HCT116 (cell line): Measurements from ENCODE around the gene LPAR1. TPM values are rescaled to one million over a fixed set of nuclear protein-coding genes. Genes with fewer than 3 reads are reported as not detected.

Experiments
- ATAC-seq: fragments of 200-7000 bp; cut with Tn5 transposase; 2 replicates; pipeline ENCODE4 v1.9.1; 2020; ENCODE audit warnings: mild to moderate bottlenecking, moderate library complexity
- BruUV-seq: library from RNA; stranded (reverse); fragments of 400-500 nt; replicated peaks from 2 replicates; lab custom pipeline; 2021; lab: Mats Ljungman, UMichigan
- CTCF ChIA-PET: fragments of 300-600 bp; sonication (Branson Sonifier 250); formaldehyde crosslinking; loops from one replicate; lab custom pipeline; 2021; ENCODE audit warnings: antibody characterized with exemption; lab: Charles Lee
- POLR2A ChIA-PET: fragments of 300-600, 350-600 bp; sonication (Branson Sonifier 250); formaldehyde crosslinking; loops from one replicate; lab custom pipeline; 2021; ENCODE audit warnings: antibody characterized with exemption; lab: Charles Lee
- RAD21 ChIA-PET, 2 experiments: fragments of 300-600 bp; sonication (Branson Sonifier 250); formaldehyde crosslinking; loops; one replicate each; lab custom pipeline; 2023; ENCODE audit warnings: low total read pairs in 2 of 2; ENCODE audit not compliant: uncharacterized antibody in 2 of 2, unreplicated experiment in 2 of 2, low non-redundant PET in 1 of 2; lab: Charles Lee
- DNase-seq: peaks from one replicate; pipeline ENCODE4 v3.0.0-alpha.2; 2010; ENCODE audit warnings: low read depth, low spot score
- H2AFZ ChIP-seq: fragments of 200-600 bp; shearing (Covaris generic), sonication (generic); 2 replicates; pipeline ENCODE4 v1.6.1; 2017; ENCODE audit warnings: low read depth, mixed run types, mixed read lengths, antibody characterized with exemption, low read length; ENCODE audit not compliant: poor library complexity, severe bottlenecking
- H3K27ac ChIP-seq: 2 replicates; pipeline ENCODE4 v1.5.1; 2012; ENCODE audit warnings: low read depth, low read length
- H3K27me3 ChIP-seq: fragments of 200-600 bp; sonication (generic); 2 replicates; pipeline ENCODE4 v1.6.1; 2016; ENCODE audit warnings: mixed run types, low read length, mixed read lengths; ENCODE audit not compliant: insufficient read depth
- H3K36me3 ChIP-seq, 2 experiments: fragments of 200-500 bp in 1 of 2; fragments of 200-600 bp in 1 of 2; sonication (Bioruptor generic) in 1 of 2; sonication (generic) in 1 of 2; 2 replicates each; pipeline versions ENCODE4 v1.5.1 to v1.6.1; 2014 to 2016; ENCODE audit warnings: low read length in 2 of 2, inconsistent platforms in 1 of 2, mixed read lengths in 1 of 2, mixed run types in 1 of 2; ENCODE audit not compliant: insufficient read depth in 2 of 2, control insufficient read depth in 1 of 2
- H3K4me1 ChIP-seq, 2 experiments: fragments of 200-600 bp in 1 of 2; sonication (generic) in 1 of 2; 2 replicates each; pipeline versions ENCODE4 v1.5.1 to v1.6.1; 2012 to 2017; ENCODE audit warnings: low read length in 2 of 2, inconsistent platforms in 1 of 2, mild to moderate bottlenecking in 1 of 2, mixed read lengths in 1 of 2, mixed run types in 1 of 2, moderate library complexity in 1 of 2; ENCODE audit not compliant: insufficient read depth in 2 of 2, control insufficient read depth in 1 of 2
- H3K4me2 ChIP-seq: fragments of 200-600 bp; sonication (generic); 2 replicates; pipeline ENCODE4 v1.6.1; 2017; ENCODE audit warnings: mixed run types, low read length, mixed read lengths
- H3K4me3 ChIP-seq, 2 experiments: fragments of 200-600 bp in 1 of 2; sonication (generic) in 1 of 2; replicated peaks in 1 of 2; 2 replicates each; pipeline ENCODE4 v1.5.1; 2011 to 2016; ENCODE audit warnings: low read length in 2 of 2, control low read depth in 1 of 2, low read depth in 1 of 2, mild to moderate bottlenecking in 1 of 2, mixed read lengths in 1 of 2, mixed run types in 1 of 2
- H3K79me2 ChIP-seq: fragments of 200-600 bp; sonication (generic); 2 replicates; pipeline ENCODE4 v1.6.1; 2017; ENCODE audit warnings: mild to moderate bottlenecking, mixed run types, low read length, moderate library complexity, mixed read lengths; ENCODE audit not compliant: insufficient read depth
- H3K9ac ChIP-seq: fragments of 200-600 bp; sonication (generic); 2 replicates; pipeline ENCODE4 v1.6.1; 2016; ENCODE audit warnings: low read length, mixed read lengths
- H3K9me2 ChIP-seq: fragments of 200-600 bp; sonication (generic), shearing (Covaris generic); 2 replicates; pipeline ENCODE4 v1.6.1; 2017; ENCODE audit warnings: mixed run types, mild to moderate bottlenecking, moderate library complexity; ENCODE audit not compliant: insufficient read depth
- H3K9me3 ChIP-seq, 2 experiments: fragments of 200-500 bp in 1 of 2; fragments of 200-600 bp in 1 of 2; sonication (Bioruptor generic) in 1 of 2; sonication (generic) in 1 of 2; 2 replicates each; pipeline ENCODE4 v1.6.1; 2014 to 2017; ENCODE audit warnings: low read length in 2 of 2, mixed read lengths in 2 of 2, inconsistent platforms in 1 of 2, low read depth in 1 of 2, mild to moderate bottlenecking in 1 of 2, mixed run types in 1 of 2, moderate library complexity in 1 of 2; ENCODE audit not compliant: control insufficient read depth in 1 of 2, insufficient read depth in 1 of 2
- H4K20me1 ChIP-seq: fragments of 200-600 bp; sonication (generic), shearing (Covaris generic); 2 replicates; pipeline ENCODE4 v1.6.1; 2017; ENCODE audit warnings: mixed run types, mild to moderate bottlenecking, moderate library complexity; ENCODE audit not compliant: insufficient read depth
- CBX3 ChIP-seq: IDR thresholded peaks from 2 replicates; pipeline ENCODE4 v1.6.1; 2012; ENCODE audit warnings: low read depth
- CEBPB ChIP-seq: IDR thresholded peaks from 2 replicates; pipeline ENCODE4 v1.6.1; 2012; ENCODE audit warnings: low read depth
- CTCF ChIP-seq, 3 experiments: fragments of 200-600 bp in 1 of 3; sonication (generic) in 1 of 3; IDR thresholded peaks in 2 of 3; conservative IDR thresholded peaks in 1 of 3; 2 replicates each; pipeline ENCODE4 v1.5.1; 2012 to 2017; ENCODE audit warnings: low read depth in 2 of 3, low read length in 2 of 3, antibody characterized with exemption in 1 of 3, borderline replicate concordance in 1 of 3, control low read depth in 1 of 3, mild to moderate bottlenecking in 1 of 3, mixed read lengths in 1 of 3, mixed run types in 1 of 3, moderate library complexity in 1 of 3; ENCODE audit not compliant: insufficient read depth in 1 of 3
- ELF1 ChIP-seq: IDR thresholded peaks from 2 replicates; pipeline ENCODE4 v1.6.1; 2012; ENCODE audit warnings: low read depth, borderline replicate concordance
- EZH2 ChIP-seq: fragments of 200-600 bp; sonication (generic); IDR thresholded peaks from 2 replicates; pipeline ENCODE4 v1.6.1; 2017; ENCODE audit warnings: antibody characterized with exemption, mixed run types
- EZH2phosphoT487 ChIP-seq: fragments of 200-600 bp; IDR thresholded peaks from 2 replicates; pipeline ENCODE4 v1.6.1; 2018; ENCODE audit warnings: antibody characterized with exemption, borderline replicate concordance
- FOSL1 ChIP-seq: IDR thresholded peaks from 2 replicates; pipeline ENCODE4 v1.6.1; 2012; ENCODE audit warnings: low read depth
- JUND ChIP-seq: IDR thresholded peaks from 2 replicates; pipeline ENCODE4 v1.6.1; 2012
- POLR2A ChIP-seq: IDR thresholded peaks from 2 replicates; pipeline ENCODE4 v1.7.0; 2011; ENCODE audit warnings: borderline replicate concordance; ENCODE audit not compliant: insufficient read depth, insufficient read length; ENCODE audit errors: extremely low read depth
- RAD21 ChIP-seq: IDR thresholded peaks from 2 replicates; pipeline ENCODE4 v1.6.1; 2012; ENCODE audit warnings: low read depth, mild to moderate bottlenecking
- SIN3A ChIP-seq: IDR thresholded peaks from 2 replicates; pipeline ENCODE4 v1.6.1; 2012; ENCODE audit warnings: low read depth
- SP1 ChIP-seq: IDR thresholded peaks from 2 replicates; pipeline ENCODE4 v1.6.1; 2012; ENCODE audit warnings: low read depth
- SRF ChIP-seq: IDR thresholded peaks from 2 replicates; pipeline ENCODE4 v1.6.1; 2012; ENCODE audit warnings: low read depth
- TCF7L2 ChIP-seq: IDR thresholded peaks from 2 replicates; pipeline ENCODE4 v1.7.0; 2011; ENCODE audit warnings: borderline replicate concordance, inconsistent platforms; ENCODE audit not compliant: insufficient read depth, insufficient read length; ENCODE audit errors: extremely low read depth
- YY1 ChIP-seq: IDR thresholded peaks from 2 replicates; pipeline ENCODE4 v1.6.1; 2011; ENCODE audit warnings: low read length, low read depth, moderate library complexity, mild to moderate bottlenecking; ENCODE audit not compliant: insufficient replicate concordance; ENCODE audit errors: extremely low read depth
- ZBTB33 ChIP-seq: IDR thresholded peaks from 2 replicates; pipeline ENCODE4 v1.6.1; 2011; ENCODE audit warnings: mild to moderate bottlenecking, low read length, moderate library complexity; ENCODE audit not compliant: insufficient replicate concordance; ENCODE audit errors: extremely low read depth
- ZNF274 ChIP-seq: fragments of 200-500 bp; sonication (Bioruptor generic); IDR thresholded peaks from 2 replicates; pipeline ENCODE4 v1.6.1; 2014; ENCODE audit warnings: mild to moderate bottlenecking, low read depth, low read length, inconsistent platforms
- intact Hi-C: fragments of 100-400 bp; cut with micrococcal nuclease; formaldehyde crosslinking; loops from 2 replicates; pipeline ENCODE4 v1.10.0; 2022
- total RNA-seq: library from RNA; stranded (reverse); gene quantifications from one replicate; pipeline ENCODE4 v1.2.1, GENCODE V29; 2021; ENCODE audit not compliant: unreplicated experiment

LPAR1 gene
- total RNA-seq, 1 experiment from 2014 or later, result 7.4 TPM

- TF ChIP-seq CTCF (IDR thresholded peaks at IDR 0.05 in 2 of 3, conservative IDR thresholded peaks at IDR 0.05 in 1 of 3; ENCODE audit: borderline replicate concordance in 1 of 3, insufficient read depth in 1 of 3, low read depth in 2 of 3, low read length in 2 of 3) (no peak), TCF7L2 (no peak), CBX3 (no peak), ELF1 (no peak), EZH2phosphoT487 (no peak), POLR2A (no peak), FOSL1 (no peak), YY1 (no peak), SRF (no peak), ZBTB33 (no peak), SIN3A (no peak)
Observed at GRCh38 chr9:110869931-110870330, 168.3 kb downstream of the LPAR1 start (continued).

GRCh38 chr9:110864011-110864410 lies 174.3 kb downstream of the LPAR1 start:
- no TSS peak for BruUV-seq
- no peaks in the 10 kb centered on the region for H4K20me1 ChIP-seq
- no peak overlapping the region for H3K4me3 ChIP-seq
- H3K9me2 ChIP-seq, result no peaks in the 10 kb centered on the region
- H3K27ac ChIP-seq, result no peak overlapping the region
- ATAC-seq, result no peak
- no peaks in the 10 kb centered on the region for H3K27me3 ChIP-seq
- intact Hi-C loops, result no loop called here
- no peaks in the 10 kb centered on the region for H3K36me3 ChIP-seq
- H3K4me2 ChIP-seq, result no peak overlapping the region
- CTCF ChIA-PET, result no interaction called here
- no peaks in the 10 kb centered on the region for H3K9me3 ChIP-seq
- no peak for DNase-seq
- no peaks in the 10 kb centered on the region for H3K4me1 ChIP-seq
- H3K79me2 ChIP-seq, result no peaks in the 10 kb centered on the region
- TF ChIP-seq EZH2 (no peak), JUND (no peak), YY1 (no peak), ZBTB33 (no peak), ZNF274 (no peak), ELF1 (no peak), CEBPB (no peak), SP1 (no peak), CTCF (IDR thresholded peaks at IDR 0.05 in 2 of 3, conservative IDR thresholded peaks at IDR 0.05 in 1 of 3; ENCODE audit: borderline replicate concordance in 1 of 3, insufficient read depth in 1 of 3, low read depth in 2 of 3, low read length in 2 of 3) (no peak), RAD21 (no peak)
- TF ChIP-seq, all 23 proteins: peak for 0
- RAD21 ChIA-PET, result no interaction called here
- no peak overlapping the region for H2AFZ ChIP-seq
- H3K9ac ChIP-seq, result no peak overlapping the region
- POLR2A ChIA-PET, result no interaction called here
